Daoy (cell line): ENCODE data around the gene TENM4. TPM values are rescaled to one million over a fixed set of nuclear protein-coding genes. Genes with fewer than 3 reads are reported as not detected.
"Not testable (repeated sequence)": the region's sequence is repeated elsewhere in the genome, so short reads cannot be mapped to it uniquely, and the experiment has no call there.

ENCODE experiments used
- DNase-seq: peaks from one replicate; pipeline ENCODE4 v3.0.0-alpha.2; 2015; ENCODE audit warnings: low read depth
- total RNA-seq: library from RNA; depleted of rRNA; stranded (reverse); fragments of >200 nt; shearing (Covaris generic); gene quantifications from 2 replicates; pipeline ENCODE4 v1.2.3, GENCODE V29; 2014

The TENM4 gene
- total RNA-seq, 1 experiment from 2014 or later = 13.6 TPM

- no peak for DNase-seq
These were observed 587.3 kb downstream of the TENM4 start for GRCh38 chr11:78853521-78853920.

- DNase-seq = peak; percentile 11
These were observed 588.8 kb downstream of the TENM4 start for GRCh38 chr11:78851878-78852586.

- DNase-seq = no peak
These were observed 590.8 kb downstream of the TENM4 start for GRCh38 chr11:78850078-78850477.

GRCh38 chr11:78846269-78846668 is 594.6 kb downstream of the TENM4 start:
- no peak for DNase-seq

GRCh38 chr11:78845496-78845895 is 595.3 kb downstream of the TENM4 start:
- no peak for DNase-seq

- DNase-seq = peak; percentile 64
These were observed 599.3 kb downstream of the TENM4 start for GRCh38 chr11:78841456-78842060.

- no peak for DNase-seq
These were observed 600.2 kb downstream of the TENM4 start for GRCh38 chr11:78840623-78841022.

GRCh38 chr11:78840200-78840599 is 600.6 kb downstream of the TENM4 start:
- no peak for DNase-seq

- DNase-seq = no peak
These were observed 602.4 kb downstream of the TENM4 start for GRCh38 chr11:78838417-78838816.

GRCh38 chr11:78835646-78836045 is 605.2 kb downstream of the TENM4 start:
- no peak for DNase-seq

GRCh38 chr11:78834886-78835285 is 605.9 kb downstream of the TENM4 start:
- DNase-seq = no peak

- DNase-seq = no peak
These were observed 607.6 kb downstream of the TENM4 start for GRCh38 chr11:78833237-78833636.

- no peak for DNase-seq
These were observed 608.4 kb downstream of the TENM4 start for GRCh38 chr11:78832226-78832947.

- DNase-seq = no peak
These were observed 609.3 kb downstream of the TENM4 start for GRCh38 chr11:78831571-78831970.

GRCh38 chr11:78830277-78830819 is 610.5 kb downstream of the TENM4 start:
- DNase-seq = peak; percentile 51

- no peak for DNase-seq
These were observed 611.7 kb downstream of the TENM4 start for GRCh38 chr11:78829146-78829545.

- DNase-seq = no peak
These were observed 612.2 kb downstream of the TENM4 start for GRCh38 chr11:78828676-78829075.

- not testable (repeated sequence) for DNase-seq
These were observed 613.5 kb downstream of the TENM4 start for GRCh38 chr11:78827291-78827690.

- DNase-seq = no peak
These were observed 615.2 kb downstream of the TENM4 start for GRCh38 chr11:78825591-78826020.

- no peak for DNase-seq
These were observed 617.2 kb downstream of the TENM4 start for GRCh38 chr11:78823588-78823987.

- no peak for DNase-seq
These were observed 617.9 kb downstream of the TENM4 start for GRCh38 chr11:78822931-78823423.
